HG03108 (cell line): Measurements from ENCODE around the gene PPCDC.
A peak's percentile ranks its signal among the peaks of the same experiment; 100 is the strongest.
"Not testable (repeated sequence)": the region's sequence is repeated elsewhere in the genome, so short reads cannot be mapped to it uniquely, and the experiment has no call there.

ENCODE experiments used
- ATAC-seq: cut with Tn5 transposase; IDR thresholded peaks from one replicate; pipeline ENCODE4 v1.9.1; 2021; ENCODE audit warnings: moderate library complexity; ENCODE audit not compliant: unreplicated experiment

PPCDC gene

DNA sequence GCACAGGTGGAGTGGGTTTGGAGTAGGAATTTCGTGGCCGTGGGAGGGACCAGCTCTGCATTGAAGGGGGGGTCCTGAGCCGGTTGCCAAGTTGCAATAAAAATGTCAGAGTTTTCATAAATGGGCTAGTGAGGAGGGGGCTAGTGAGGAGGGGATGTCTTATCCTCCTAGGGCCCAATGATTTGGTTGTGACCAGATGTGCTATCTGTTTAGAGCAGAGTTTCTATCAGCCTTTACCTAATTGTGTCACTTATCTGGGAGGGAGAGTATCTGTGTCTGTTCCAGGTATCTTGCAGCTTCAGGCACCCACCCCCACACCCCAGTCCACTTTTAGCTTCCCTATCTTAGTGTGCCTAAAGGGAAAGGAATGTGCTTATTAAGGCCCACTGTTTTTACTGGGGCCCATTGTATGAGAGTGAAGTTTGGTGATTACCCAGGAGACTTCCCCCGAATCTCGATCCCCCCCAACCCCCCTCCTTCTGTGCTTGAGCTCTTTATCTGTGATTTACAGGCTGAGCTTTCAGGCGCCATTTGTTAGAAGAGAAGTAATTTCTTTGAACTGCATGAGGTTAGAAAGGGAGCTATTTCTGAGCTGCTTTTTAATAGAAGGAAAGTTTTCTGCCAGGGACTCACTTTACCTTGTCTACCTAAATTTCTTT lies 42.6 kb downstream of the PPCDC start:
- ATAC-seq = no peak

GRCh38 chr15:75067123-75067830 lies 43.9 kb downstream of the PPCDC start:
- ATAC-seq = no peak

DNA sequence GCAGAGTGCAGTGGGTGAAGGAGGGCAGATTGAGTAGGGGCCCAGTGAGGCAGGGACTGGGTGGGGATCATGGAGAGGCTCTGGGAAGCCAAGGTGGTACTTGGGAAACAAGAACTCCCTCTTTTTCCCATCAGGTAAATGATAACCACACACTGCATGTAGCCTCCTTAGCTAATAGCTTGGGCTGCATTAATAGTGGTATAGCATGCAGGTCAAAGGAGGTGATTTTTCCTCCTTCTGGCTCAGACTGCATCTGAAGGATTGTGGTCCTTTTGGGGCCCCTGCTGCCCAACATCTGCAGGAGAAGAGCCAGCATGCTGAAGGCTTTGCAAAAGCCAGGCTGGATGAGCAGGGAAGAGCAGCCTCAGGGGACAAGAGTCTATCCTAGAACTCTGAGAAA lies 45.4 kb downstream of the PPCDC start:
- ATAC-seq = no peak

GRCh38 chr15:75069301-75069925 lies 46.0 kb downstream of the PPCDC start:
- peak; percentile 62 for ATAC-seq

GRCh38 chr15:75070674-75071073 lies 47.3 kb downstream of the PPCDC start:
- no peak for ATAC-seq

DNA sequence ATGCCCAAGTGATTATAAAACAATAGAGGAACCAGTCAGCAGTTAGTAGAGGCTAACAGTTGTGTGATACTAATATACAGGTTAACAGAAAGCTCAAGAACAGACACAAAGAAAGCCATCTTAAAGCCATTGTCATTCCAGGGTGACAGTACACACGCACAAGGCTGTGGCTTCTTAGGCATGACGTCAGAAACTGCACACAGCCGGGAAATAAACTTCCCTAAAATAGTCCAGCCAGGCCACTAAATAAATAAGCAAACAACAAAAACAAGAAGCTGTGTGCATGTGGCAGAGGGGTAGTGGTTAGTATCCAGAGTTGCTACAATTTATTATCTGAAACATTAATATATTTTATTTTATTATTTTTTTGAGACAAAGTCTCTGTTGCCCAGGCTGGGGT lies 49.8 kb downstream of the PPCDC start:
- no peak for ATAC-seq

DNA sequence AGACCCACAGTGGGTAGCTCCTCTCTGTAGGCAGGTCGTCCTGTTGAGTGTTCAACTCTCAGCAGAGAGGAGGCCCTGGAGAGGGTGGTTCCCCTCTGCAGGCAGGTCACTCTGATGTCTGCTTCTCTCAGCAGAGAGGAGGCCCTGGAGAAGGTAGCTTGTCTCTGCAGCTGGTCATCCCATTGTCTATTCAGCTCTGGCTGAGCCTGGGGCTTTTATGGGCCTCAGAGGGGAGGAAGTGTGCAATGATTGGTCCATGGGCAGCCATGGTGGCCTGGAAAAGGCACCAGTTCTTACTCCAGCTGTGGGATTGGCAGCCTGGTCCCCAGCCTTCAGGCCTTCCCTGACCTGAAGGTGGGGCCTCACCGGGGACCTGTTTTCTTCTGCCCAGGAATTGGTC lies 52.9 kb downstream of the PPCDC start:
- ATAC-seq = no peak

GRCh38 chr15:75077551-75077961 lies 54.2 kb downstream of the PPCDC start:
- ATAC-seq = not testable (repeated sequence)

GRCh38 chr15:75081150-75081549 lies 57.8 kb downstream of the PPCDC start:
- ATAC-seq = no peak

DNA sequence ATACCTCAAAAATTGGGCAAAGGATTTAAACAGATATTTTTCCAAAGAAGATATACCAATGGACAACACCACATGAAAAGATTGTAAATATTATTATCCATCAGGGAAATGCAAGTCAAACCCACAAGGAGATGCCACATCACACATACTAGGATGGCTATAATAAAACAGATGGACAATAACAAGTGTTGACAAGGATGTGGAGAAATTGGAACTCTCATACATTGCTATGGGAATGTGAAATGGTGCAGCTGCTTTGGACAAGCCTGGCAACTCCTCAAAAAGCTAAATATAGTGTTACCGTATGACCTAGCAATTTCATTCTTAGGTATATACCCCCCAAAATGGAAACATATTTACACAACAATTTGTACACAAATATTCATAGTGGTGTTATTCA lies 59.3 kb downstream of the PPCDC start:
- ATAC-seq = no peak

- ATAC-seq = not testable (repeated sequence)
Observed at GRCh38 chr15:75085708-75086107, 62.3 kb downstream of the PPCDC start.

- no peak for ATAC-seq
Observed at GRCh38 chr15:75089456-75090387, 66.3 kb downstream of the PPCDC start.

- ATAC-seq = no peak
Observed at GRCh38 chr15:75090388-75090734, 67.0 kb downstream of the PPCDC start.

DNA sequence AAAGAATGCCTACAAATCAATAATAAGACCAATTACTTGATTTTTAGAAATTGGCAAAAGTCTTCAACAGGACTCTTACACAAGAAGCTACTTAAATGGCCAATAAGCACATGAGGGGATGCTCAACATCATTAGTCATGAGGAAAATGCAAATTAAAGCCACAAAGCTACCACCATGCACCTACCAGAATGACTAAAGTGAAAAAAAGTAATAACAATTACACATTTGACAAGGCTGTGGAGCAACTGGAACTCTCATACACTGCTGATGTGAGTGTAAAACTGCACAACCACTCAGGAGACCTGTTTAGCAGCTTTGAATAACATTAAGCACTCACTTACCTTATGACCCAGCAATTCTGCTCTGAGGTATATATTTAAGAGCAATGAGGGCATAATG lies 68.4 kb downstream of the PPCDC start:
- ATAC-seq = no peak

DNA sequence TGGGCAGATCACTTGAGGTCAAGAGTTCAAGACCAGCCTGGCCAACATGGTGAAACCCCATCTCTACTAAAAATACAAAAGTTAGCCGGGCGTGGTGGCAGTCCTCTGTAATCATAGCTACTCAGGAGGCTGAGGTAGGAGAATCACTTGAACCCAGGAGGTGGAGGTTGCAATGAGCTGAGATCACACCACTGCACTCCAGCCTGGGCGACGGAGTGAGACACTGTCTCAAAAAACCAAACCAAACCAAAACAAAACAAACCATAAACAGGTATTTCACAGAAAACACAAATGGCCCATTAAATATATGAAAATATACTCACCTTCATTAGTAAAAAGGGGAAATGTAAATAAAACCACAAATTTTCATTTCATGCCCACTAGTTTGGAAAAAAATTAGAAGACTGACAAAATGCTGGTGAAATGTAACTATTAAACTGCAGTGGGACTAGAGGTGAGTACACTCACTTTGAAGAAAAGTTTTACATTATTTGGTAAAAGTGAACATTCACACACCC lies 71.6 kb downstream of the PPCDC start:
- peak; percentile 37 for ATAC-seq

GRCh38 chr15:75095594-75095993 lies 72.2 kb downstream of the PPCDC start:
- peak; percentile 53 for ATAC-seq

- no peak for ATAC-seq
Observed at GRCh38 chr15:75097939-75098338, 74.5 kb downstream of the PPCDC start.

- no peak for ATAC-seq
Observed at GRCh38 chr15:75098404-75098803, 75.0 kb downstream of the PPCDC start.
